IPS-18c (cell line): ENCODE data around the gene KCNT1.

Source experiments
- H3K4me3 ChIP-seq: 2 replicates; pipeline ENCODE4 v1.7.0; 2013; ENCODE audit warnings: low read depth, mild to moderate bottlenecking, low read length, moderate library complexity; ENCODE audit not compliant: insufficient read depth
- H3K9me3 ChIP-seq: one replicate; pipeline ENCODE4 v1.6.1; 2013; ENCODE audit warnings: mild to moderate bottlenecking, low read length, moderate library complexity; ENCODE audit not compliant: control insufficient read depth, insufficient read depth

KCNT1 gene

GRCh38 chr9:135791431-135792267 is 89.7 kb downstream of the KCNT1 start:
- H3K9me3 ChIP-seq: no peaks in the 10 kb centered on the region
- no peak overlapping the region for H3K4me3 ChIP-seq

- Histone ChIP-seq H3K4me3 (no peak overlapping the region), H3K9me3 (no peaks in the 10 kb centered on the region)
These were observed 90.5 kb downstream of the KCNT1 start for GRCh38 chr9:135792268-135793128.

- no peaks in the 10 kb centered on the region for H3K9me3 ChIP-seq
- no peak overlapping the region for H3K4me3 ChIP-seq
These were observed 91.5 kb downstream of the KCNT1 start for GRCh38 chr9:135793221-135794056.

- no peak overlapping the region for H3K4me3 ChIP-seq
- H3K9me3 ChIP-seq: no peaks in the 10 kb centered on the region
These were observed 92.0 kb downstream of the KCNT1 start for GRCh38 chr9:135794057-135794335.

GRCh38 chr9:135794361-135794885 is 92.4 kb downstream of the KCNT1 start:
- H3K9me3 ChIP-seq: no peaks in the 10 kb centered on the region
- no peak overlapping the region for H3K4me3 ChIP-seq

GRCh38 chr9:135795391-135795790 is 93.4 kb downstream of the KCNT1 start:
- no peaks in the 10 kb centered on the region for H3K9me3 ChIP-seq
- no peak overlapping the region for H3K4me3 ChIP-seq

GRCh38 chr9:135796784-135797485 is 95.0 kb downstream of the KCNT1 start:
- no peak overlapping the region for H3K4me3 ChIP-seq

GRCh38 chr9:135797507-135798262 is 95.7 kb downstream of the KCNT1 start:
- no peak overlapping the region for H3K4me3 ChIP-seq
- H3K9me3 ChIP-seq: peaks cover 2% of the 10 kb centered on the region

More at GRCh38 chr9:135796784-135797485, 95.0 kb downstream of the KCNT1 start:
- H3K9me3 ChIP-seq: no peaks in the 10 kb centered on the region

- no peak overlapping the region for H3K4me3 ChIP-seq
- H3K9me3 ChIP-seq: peaks cover 2% of the 10 kb centered on the region
These were observed 96.2 kb downstream of the KCNT1 start for GRCh38 chr9:135798263-135798585.

GRCh38 chr9:135799261-135799660 is 97.3 kb downstream of the KCNT1 start:
- Histone ChIP-seq H3K4me3 (no peak overlapping the region), H3K9me3 (peaks cover 2% of the 10 kb centered on the region)

GRCh38 chr9:135801070-135801469 is 99.1 kb downstream of the KCNT1 start:
- Histone ChIP-seq H3K9me3 (peaks cover 2% of the 10 kb centered on the region), H3K4me3 (no peak overlapping the region)

- Histone ChIP-seq H3K4me3 (no peak overlapping the region), H3K9me3 (peaks cover 2% of the 10 kb centered on the region)
These were observed 101.0 kb downstream of the KCNT1 start for GRCh38 chr9:135802876-135803419.

- Histone ChIP-seq H3K9me3 (peaks cover 2% of the 10 kb centered on the region), H3K4me3 (no peak overlapping the region)
These were observed 101.5 kb downstream of the KCNT1 start for GRCh38 chr9:135803441-135803840.

GRCh38 chr9:135804581-135805421 is 102.8 kb downstream of the KCNT1 start:
- Histone ChIP-seq H3K9me3 (peaks cover 2% of the 10 kb centered on the region), H3K4me3 (no peak overlapping the region)

- Histone ChIP-seq H3K9me3 (peaks cover 2% of the 10 kb centered on the region), H3K4me3 (no peak overlapping the region)
These were observed 103.5 kb downstream of the KCNT1 start for GRCh38 chr9:135805422-135806022.
